T-helper 22 cell (primary cell): ENCODE measurements around the gene ZXDC.

ENCODE experiments used
- DNase-seq: peaks from one replicate; pipeline ENCODE4 v3.0.0-alpha.2; 2020; ENCODE audit warnings: low read depth

The ZXDC gene

GRCh38 chr3:126475413-126476114 lies at the start of gene ZXDC:
Gene ZXDC, minus strand, starts transcription at chr3:126475891. Its CDS starts 26 bp downstream, at chr3:126475865.
- DNase-seq: peak; percentile 88

GRCh38 chr3:126525091-126525852 lies 49.6 kb upstream of the ZXDC start:
- DNase-seq: no peak

GRCh38 chr3:126524429-126524988 lies 48.8 kb upstream of the ZXDC start:
- no peak for DNase-seq

- DNase-seq: no peak
Observed at GRCh38 chr3:126523745-126524428, 48.2 kb upstream of the ZXDC start, which contains the start of gene CHST13. Gene CHST13, plus strand, starts transcription at chr3:126524155. Its CDS starts 178 bp downstream, at chr3:126524333.

- no peak for DNase-seq
Observed at GRCh38 chr3:126522363-126522788, 46.7 kb upstream of the ZXDC start.

GRCh38 chr3:126521122-126521891 lies 45.6 kb upstream of the ZXDC start:
- DNase-seq: no peak

GRCh38 chr3:126519506-126520455 lies 44.1 kb upstream of the ZXDC start:
- DNase-seq: no peak

- DNase-seq: no peak
Observed at GRCh38 chr3:126518779-126519177, 43.1 kb upstream of the ZXDC start.

GRCh38 chr3:126517986-126518778 lies 42.5 kb upstream of the ZXDC start:
- no peak for DNase-seq

GRCh38 chr3:126517291-126517951 lies 41.7 kb upstream of the ZXDC start, which contains the start of gene UROC1:
Gene UROC1, minus strand, starts transcription at chr3:126517773. Its CDS starts 54 bp downstream, at chr3:126517719.
- no peak for DNase-seq

GRCh38 chr3:126516936-126517290 lies 41.2 kb upstream of the ZXDC start:
- no peak for DNase-seq

GRCh38 chr3:126516152-126516935 lies 40.7 kb upstream of the ZXDC start:
- DNase-seq: no peak

GRCh38 chr3:126515066-126515706 lies 39.5 kb upstream of the ZXDC start:
- no peak for DNase-seq

- DNase-seq: no peak
Observed at GRCh38 chr3:126514161-126514560, 38.5 kb upstream of the ZXDC start.

GRCh38 chr3:126512916-126513650 lies 37.4 kb upstream of the ZXDC start:
- DNase-seq: no peak

GRCh38 chr3:126512026-126512425 lies 36.3 kb upstream of the ZXDC start:
- DNase-seq: no peak

- DNase-seq: no peak
Observed at GRCh38 chr3:126511291-126511690, 35.6 kb upstream of the ZXDC start.
